SK-N-SH (cell line): ENCODE measurements around the gene ETDA.
"Not testable (repeated sequence)": the region's sequence is repeated elsewhere in the genome, so short reads cannot be mapped to it uniquely, and the experiment has no call there.

Source experiments
- CTCF ChIP-seq: fragments of 200-600 bp; sonication (generic); IDR thresholded peaks from 2 replicates; pipeline ENCODE4 v1.6.1; 2017; ENCODE audit warnings: antibody characterized with exemption, mild to moderate bottlenecking, moderate library complexity
- MXI1 ChIP-seq: IDR thresholded peaks from 2 replicates; pipeline ENCODE4 v1.6.1; 2012; ENCODE audit warnings: mild to moderate bottlenecking, low read depth, low read length, improper control_type of control experiment

- TF ChIP-seq MXI1, CTCF: not testable (repeated sequence)
These were observed 4.3 kb downstream of the ETDA start for GRCh38 chrX:135256087-135256684.
